A673 (cell line): ENCODE measurements around the gene HDDC2. TPM values are rescaled to one million over a fixed set of nuclear protein-coding genes. Genes with fewer than 3 reads are reported as not detected.

Experiments used
- BruUV-seq: library from RNA; stranded (reverse); fragments of 400-500 nt; replicated peaks from 2 replicates; lab custom pipeline; 2021; lab: Mats Ljungman, UMichigan
- CTCF ChIA-PET: fragments of 300-600 bp; sonication (Branson Sonifier 250); formaldehyde crosslinking; loops from one replicate; lab custom pipeline; 2022; ENCODE audit warnings: antibody characterized with exemption; lab: Charles Lee
- POLR2A ChIA-PET: fragments of 300-600 bp; sonication (Branson Sonifier 250); formaldehyde crosslinking; loops from one replicate; lab custom pipeline; 2022; ENCODE audit warnings: antibody characterized with exemption; ENCODE audit not compliant: low non-redundant PET; lab: Charles Lee
- DNase-seq: peaks from one replicate; pipeline ENCODE4 v3.0.0-alpha.2; 2015; ENCODE audit warnings: low spot score
- H3K27ac ChIP-seq: fragments of 200-600 bp; sonication (generic); 2 replicates; pipeline ENCODE4 v1.5.1; 2016; ENCODE audit warnings: mixed run types, low read depth, mild to moderate bottlenecking, mixed read lengths, antibody characterized with exemption, low read length; ENCODE audit not compliant: poor library complexity, severe bottlenecking
- H3K27me3 ChIP-seq: fragments of 200-600 bp; sonication (generic); replicated peaks from 2 replicates; pipeline ENCODE4 v1.6.1; 2017; ENCODE audit warnings: mixed run types, low read depth, mild to moderate bottlenecking, mixed read lengths, antibody characterized with exemption, low read length; ENCODE audit not compliant: insufficient read depth, poor library complexity
- H3K36me3 ChIP-seq: fragments of 200-600 bp; sonication (generic); 2 replicates; pipeline ENCODE4 v1.6.1; 2016; ENCODE audit warnings: mixed run types, mild to moderate bottlenecking, mixed read lengths, antibody characterized with exemption, low read length; ENCODE audit not compliant: insufficient read depth, poor library complexity, severe bottlenecking
- H3K4me1 ChIP-seq: fragments of 200-600 bp; sonication (generic); 2 replicates; pipeline ENCODE4 v1.6.1; 2017; ENCODE audit warnings: mixed run types, mild to moderate bottlenecking, mixed read lengths, antibody characterized with exemption, low read length; ENCODE audit not compliant: insufficient read depth, poor library complexity, severe bottlenecking
- H3K4me3 ChIP-seq: fragments of 200-600 bp; sonication (generic); 2 replicates; pipeline ENCODE4 v1.5.1; 2016; ENCODE audit warnings: low read depth, mixed run types, mild to moderate bottlenecking, mixed read lengths, low read length; ENCODE audit not compliant: poor library complexity, severe bottlenecking
- H3K9me3 ChIP-seq: fragments of 200-600 bp; sonication (generic); 2 replicates; pipeline ENCODE4 v1.6.1; 2016; ENCODE audit warnings: mixed run types, low read depth, mild to moderate bottlenecking, mixed read lengths, antibody characterized with exemption, low read length; ENCODE audit not compliant: poor library complexity, severe bottlenecking
- CTCF ChIP-seq: fragments of 300-800, 200-600 bp; sonication (generic); conservative IDR thresholded peaks from 2 replicates; pipeline ENCODE4 v1.5.1; 2017; ENCODE audit warnings: low read depth, mild to moderate bottlenecking, antibody characterized with exemption, low read length, moderate library complexity, mixed read lengths
- EZH2 ChIP-seq: fragments of 200-600 bp; sonication (generic); IDR thresholded peaks from 2 replicates; pipeline ENCODE4 v1.6.1; 2017; ENCODE audit warnings: borderline replicate concordance, low read depth, mild to moderate bottlenecking, mixed read lengths, antibody characterized with exemption, low read length; ENCODE audit not compliant: poor library complexity, severe bottlenecking
- intact Hi-C: fragments of 100-400 bp; cut with micrococcal nuclease; formaldehyde crosslinking; loops from one replicate; pipeline ENCODE4 v1.10.0; 2022; ENCODE audit not compliant: unreplicated experiment
- total RNA-seq: library from RNA; stranded (reverse); gene quantifications from 2 replicates; pipeline ENCODE4 v1.2.3, GENCODE V29; 2021

HDDC2 gene
- total RNA-seq, 1 experiment from 2014 or later: 87.6 TPM

- H3K27me3 ChIP-seq: no peaks in the 10 kb centered on the region
- BruUV-seq: no TSS peak
- H3K4me1 ChIP-seq: no peaks in the 10 kb centered on the region
- ChIA-PET CTCF (no interaction called here), POLR2A (no interaction called here)
- no peak overlapping the region for H3K27ac ChIP-seq
- TF ChIP-seq CTCF (no peak), EZH2 (no peak)
- H3K4me3 ChIP-seq: no peak overlapping the region
- no peaks in the 10 kb centered on the region for H3K36me3 ChIP-seq
- intact Hi-C loops: no loop called here
- DNase-seq: no peak
- H3K9me3 ChIP-seq: no peaks in the 10 kb centered on the region
These were observed 43.0 kb downstream of the HDDC2 start for GRCh38 chr6:125258651-125259353.

GRCh38 chr6:125257351-125257750, 44.4 kb downstream of the HDDC2 start:
- no peak overlapping the region for H3K27ac ChIP-seq
- CTCF ChIA-PET: no interaction called here
- no peaks in the 10 kb centered on the region for H3K27me3 ChIP-seq
- no peaks in the 10 kb centered on the region for H3K4me1 ChIP-seq
- DNase-seq: no peak
- no TSS peak for BruUV-seq
- POLR2A ChIA-PET: no interaction called here
- H3K9me3 ChIP-seq: no peaks in the 10 kb centered on the region
- no peak overlapping the region for H3K4me3 ChIP-seq
- H3K36me3 ChIP-seq: no peaks in the 10 kb centered on the region
- TF ChIP-seq EZH2: no peak
- no peak for TF ChIP-seq CTCF
- intact Hi-C loops: no loop called here

- Histone ChIP-seq H3K9me3 (no peaks in the 10 kb centered on the region), H3K4me1 (no peaks in the 10 kb centered on the region), H3K27ac (no peak overlapping the region), H3K36me3 (no peaks in the 10 kb centered on the region), H3K27me3 (no peaks in the 10 kb centered on the region), H3K4me3 (no peak overlapping the region)
- no peak for TF ChIP-seq CTCF
- TF ChIP-seq EZH2: no peak
- no TSS peak for BruUV-seq
- no peak for DNase-seq
- ChIA-PET POLR2A (no interaction called here), CTCF (no interaction called here)
- intact Hi-C loops: no loop called here
These were observed 46.6 kb downstream of the HDDC2 start for GRCh38 chr6:125255201-125255600.
